Vagina (tissue), 2 donors: ENCODE results near the gene SLC37A2. TPM values are rescaled to one million over a fixed set of nuclear protein-coding genes. Genes with fewer than 3 reads are reported as not detected.
"Not testable (repeated sequence)": the region's sequence is repeated elsewhere in the genome, so short reads cannot be mapped to it uniquely, and the experiment has no call there.

Source experiments
- DNase-seq, 2 donors: peaks; one replicate each; pipeline ENCODE4 v3.0.0-alpha.2; 2017; ENCODE audit errors: extremely low spot score in 2 of 2
- H3K27ac ChIP-seq: fragments of 200-600 bp; sonication (generic); one replicate; pipeline ENCODE4 v1.5.1; 2019
- H3K27me3 ChIP-seq: fragments of 200-600 bp; sonication (generic); one replicate; pipeline ENCODE4 v1.5.1; 2019
- H3K36me3 ChIP-seq, 2 donors: fragments of 200-600 bp; sonication (generic); one replicate each; pipeline ENCODE4 v1.5.1; 2017 to 2019
- H3K4me1 ChIP-seq: fragments of 200-600 bp; sonication (generic); one replicate; pipeline ENCODE4 v1.5.1; 2019
- H3K4me3 ChIP-seq, 2 donors: fragments of 200-600 bp; sonication (generic); 1 replicate in 1 of 2; 2 replicates in 1 of 2; pipeline ENCODE4 v1.5.1; 2016 to 2019
- H3K9me3 ChIP-seq: fragments of 200-600 bp; sonication (generic); one replicate; pipeline ENCODE4 v1.5.1; 2019
- POLR2A ChIP-seq, 2 donors: fragments of 450-650 bp; IDR thresholded peaks; one replicate each; pipeline ENCODE4 v1.6.1; 2017; ENCODE audit warnings: antibody characterized with exemption in 2 of 2, mild to moderate bottlenecking in 2 of 2, moderate library complexity in 2 of 2
- POLR2AphosphoS5 ChIP-seq, 2 donors: sonication (generic); formaldehyde crosslinking; IDR thresholded peaks; one replicate each; pipeline ENCODE4 v1.9.0; 2017; ENCODE audit warnings: antibody characterized with exemption in 2 of 2, mild to moderate bottlenecking in 2 of 2, low read depth in 1 of 2; ENCODE audit not compliant: insufficient read depth in 1 of 2
- intact Hi-C: fragments of 100-400 bp; cut with DNase I; formaldehyde crosslinking; loops from one replicate; pipeline ENCODE4 v1.15.1; 2023
- total RNA-seq: library from RNA; depleted of rRNA; stranded (reverse); fragments of >200 nt; gene quantifications from one replicate; pipeline ENCODE4 v1.2.3, GENCODE V29; 2016
- TF ChIP-seq, protein P1 (sequence below), 3 experiments: fragments of 450-650 bp in 2 of 3; fragments of 200-600 bp in 1 of 3; sonication (generic) in 1 of 3; IDR thresholded peaks; one replicate each; pipeline ENCODE4 v1.5.1; 2017 to 2019; ENCODE audit warnings: antibody characterized with exemption in 3 of 3, mild to moderate bottlenecking in 2 of 3, moderate library complexity in 2 of 3

SLC37A2 gene
- total RNA-seq, 1 donor from 2014 or later = 22.6 TPM

DNA sequence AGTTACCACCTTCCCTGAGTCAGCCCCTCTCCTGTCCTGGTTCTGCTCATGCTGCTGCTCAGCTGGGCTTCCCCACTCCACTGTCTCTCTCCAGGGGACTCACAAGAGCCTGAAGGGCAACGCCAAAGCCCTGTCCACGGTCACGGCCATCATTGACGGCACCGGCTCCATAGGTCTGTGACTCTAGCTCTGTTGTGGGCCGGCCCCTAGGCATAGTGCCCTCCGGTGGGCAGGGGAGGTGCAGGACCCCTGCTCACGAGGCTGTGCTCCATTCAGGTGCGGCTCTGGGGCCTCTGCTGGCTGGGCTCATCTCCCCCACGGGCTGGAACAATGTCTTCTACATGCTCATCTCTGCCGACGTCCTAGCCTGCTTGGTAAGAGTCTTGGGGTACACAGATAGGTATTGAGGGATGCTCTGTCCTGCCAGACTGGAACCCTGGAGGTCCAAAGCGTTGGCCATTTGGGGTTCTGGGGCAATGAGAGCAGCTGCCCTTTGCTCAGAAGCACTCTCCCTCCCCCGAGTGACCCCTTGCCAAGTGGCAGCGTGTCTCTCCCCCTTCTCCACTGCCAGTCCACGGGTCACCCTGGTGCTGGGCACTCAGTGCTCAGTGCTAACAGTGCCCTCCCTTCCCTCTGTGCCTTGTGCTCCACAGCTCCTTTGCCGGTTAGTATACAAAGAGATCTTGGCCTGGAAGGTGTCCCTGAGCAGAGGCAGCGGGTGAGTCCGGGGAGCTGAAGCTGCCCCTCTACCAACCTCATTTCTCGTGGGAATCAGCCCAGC, 22.4 kb downstream of the SLC37A2 start:
- H3K36me3 ChIP-seq = no peaks in the 10 kb centered on the region
- H3K4me3 ChIP-seq = no peak overlapping the region
- no peak overlapping the region for H3K27ac ChIP-seq
- H3K27me3 ChIP-seq = no peaks in the 10 kb centered on the region
- peaks cover 20% of the 10 kb centered on the region for H3K4me1 ChIP-seq
- peak in 1 of 2 donors; percentile 82 for DNase-seq
- intact Hi-C loops = loop anchor here (10.0 kb wide), 1 partner anchor 319 kb away; no protein-coding TSS in a partner anchor
- TF ChIP-seq POLR2AphosphoS5 (IDR thresholded peaks at IDR 0.05; ENCODE audit: insufficient read depth in 1 of 2, low read depth in 1 of 2) = no peak
- TF ChIP-seq, protein P1, sequence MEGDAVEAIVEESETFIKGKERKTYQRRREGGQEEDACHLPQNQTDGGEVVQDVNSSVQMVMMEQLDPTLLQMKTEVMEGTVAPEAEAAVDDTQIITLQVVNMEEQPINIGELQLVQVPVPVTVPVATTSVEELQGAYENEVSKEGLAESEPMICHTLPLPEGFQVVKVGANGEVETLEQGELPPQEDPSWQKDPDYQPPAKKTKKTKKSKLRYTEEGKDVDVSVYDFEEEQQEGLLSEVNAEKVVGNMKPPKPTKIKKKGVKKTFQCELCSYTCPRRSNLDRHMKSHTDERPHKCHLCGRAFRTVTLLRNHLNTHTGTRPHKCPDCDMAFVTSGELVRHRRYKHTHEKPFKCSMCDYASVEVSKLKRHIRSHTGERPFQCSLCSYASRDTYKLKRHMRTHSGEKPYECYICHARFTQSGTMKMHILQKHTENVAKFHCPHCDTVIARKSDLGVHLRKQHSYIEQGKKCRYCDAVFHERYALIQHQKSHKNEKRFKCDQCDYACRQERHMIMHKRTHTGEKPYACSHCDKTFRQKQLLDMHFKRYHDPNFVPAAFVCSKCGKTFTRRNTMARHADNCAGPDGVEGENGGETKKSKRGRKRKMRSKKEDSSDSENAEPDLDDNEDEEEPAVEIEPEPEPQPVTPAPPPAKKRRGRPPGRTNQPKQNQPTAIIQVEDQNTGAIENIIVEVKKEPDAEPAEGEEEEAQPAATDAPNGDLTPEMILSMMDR (IDR thresholded peaks at IDR 0.05) = no peak
- H3K9me3 ChIP-seq = no peaks in the 10 kb centered on the region

DNA sequence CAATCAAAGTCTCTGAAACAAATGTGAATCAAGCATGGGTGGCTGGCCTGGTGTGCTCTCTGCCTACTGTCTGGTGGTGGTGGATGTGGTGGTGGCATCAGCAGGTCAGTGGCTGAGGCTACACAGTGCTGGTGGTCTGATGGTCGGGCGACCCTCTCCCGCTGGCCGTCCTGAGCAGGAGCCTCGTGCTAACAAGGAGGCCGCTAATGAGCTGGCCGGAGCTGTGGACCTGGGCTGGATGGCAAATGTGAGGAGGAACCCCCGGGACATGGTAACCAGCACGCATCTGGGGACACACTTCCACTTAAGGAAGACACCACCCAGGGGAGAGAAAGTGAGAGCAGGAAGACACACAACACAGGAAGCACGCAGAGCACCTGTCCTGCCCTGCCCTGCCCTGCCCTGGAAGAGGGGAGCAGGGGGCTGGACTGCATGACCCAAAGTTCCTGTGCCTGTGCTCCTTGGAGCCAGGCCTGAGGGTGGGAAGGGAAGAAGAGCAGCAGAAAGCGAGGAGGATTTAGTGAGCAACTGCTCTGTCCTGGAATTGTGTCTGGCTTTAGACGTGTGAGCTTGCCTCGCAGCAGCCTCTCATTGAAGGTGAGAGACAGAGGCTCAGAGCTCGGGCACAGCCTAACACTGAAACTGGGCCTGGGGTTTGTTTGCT, 23.7 kb downstream of the SLC37A2 start:
- no peaks in the 10 kb centered on the region for H3K9me3 ChIP-seq
- H3K27ac ChIP-seq = no peak overlapping the region
- no peaks in the 10 kb centered on the region for H3K36me3 ChIP-seq
- peaks cover 20% of the 10 kb centered on the region for H3K4me1 ChIP-seq
- TF ChIP-seq, protein P1 (IDR thresholded peaks at IDR 0.05) = no peak
- TF ChIP-seq POLR2A (IDR thresholded peaks at IDR 0.05) (no peak), POLR2AphosphoS5 (IDR thresholded peaks at IDR 0.05; ENCODE audit: insufficient read depth in 1 of 2, low read depth in 1 of 2) (no peak)
- H3K4me3 ChIP-seq = no peak overlapping the region
- no peaks in the 10 kb centered on the region for H3K27me3 ChIP-seq
- intact Hi-C loops = loop anchor here (10.0 kb wide), 1 partner anchor 318 kb away; no protein-coding TSS in a partner anchor
- peak in 1 of 2 donors; percentile 77 for DNase-seq

DNA sequence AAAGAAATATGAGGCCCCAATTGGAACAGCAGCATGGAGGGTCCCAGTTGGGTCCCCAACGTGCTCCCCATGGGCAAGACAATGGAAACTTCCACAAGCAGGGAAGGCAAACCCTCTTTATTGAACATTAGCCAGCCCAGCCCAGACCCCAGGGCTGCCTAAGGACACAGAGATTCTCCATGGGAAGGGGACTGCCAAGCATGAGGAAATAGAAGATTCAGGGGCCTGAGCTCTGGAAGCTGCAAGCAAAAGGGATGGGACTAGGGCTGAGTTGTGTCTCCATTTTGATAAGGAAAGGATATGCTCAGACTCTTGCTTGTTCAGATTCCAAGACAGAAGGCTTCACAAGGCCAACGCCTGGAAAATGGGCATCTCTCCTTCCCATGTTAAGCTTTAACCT, 25.0 kb downstream of the SLC37A2 start:
- H3K27me3 ChIP-seq = no peaks in the 10 kb centered on the region
- H3K4me1 ChIP-seq = peaks cover 13% of the 10 kb centered on the region
- no peak overlapping the region for H3K27ac ChIP-seq
- TF ChIP-seq POLR2A (IDR thresholded peaks at IDR 0.05) (no peak), POLR2AphosphoS5 (IDR thresholded peaks at IDR 0.05; ENCODE audit: insufficient read depth in 1 of 2, low read depth in 1 of 2) (no peak)
- TF ChIP-seq, protein P1 (IDR thresholded peaks at IDR 0.05) = no peak
- no peaks in the 10 kb centered on the region for H3K36me3 ChIP-seq
- peak in 1 of 2 donors; percentile 67 for DNase-seq
- no peaks in the 10 kb centered on the region for H3K9me3 ChIP-seq
- H3K4me3 ChIP-seq = no peak overlapping the region
- intact Hi-C loops = loop anchor here (10.0 kb wide), 1 partner anchor 317 kb away; no protein-coding TSS in a partner anchor

DNA sequence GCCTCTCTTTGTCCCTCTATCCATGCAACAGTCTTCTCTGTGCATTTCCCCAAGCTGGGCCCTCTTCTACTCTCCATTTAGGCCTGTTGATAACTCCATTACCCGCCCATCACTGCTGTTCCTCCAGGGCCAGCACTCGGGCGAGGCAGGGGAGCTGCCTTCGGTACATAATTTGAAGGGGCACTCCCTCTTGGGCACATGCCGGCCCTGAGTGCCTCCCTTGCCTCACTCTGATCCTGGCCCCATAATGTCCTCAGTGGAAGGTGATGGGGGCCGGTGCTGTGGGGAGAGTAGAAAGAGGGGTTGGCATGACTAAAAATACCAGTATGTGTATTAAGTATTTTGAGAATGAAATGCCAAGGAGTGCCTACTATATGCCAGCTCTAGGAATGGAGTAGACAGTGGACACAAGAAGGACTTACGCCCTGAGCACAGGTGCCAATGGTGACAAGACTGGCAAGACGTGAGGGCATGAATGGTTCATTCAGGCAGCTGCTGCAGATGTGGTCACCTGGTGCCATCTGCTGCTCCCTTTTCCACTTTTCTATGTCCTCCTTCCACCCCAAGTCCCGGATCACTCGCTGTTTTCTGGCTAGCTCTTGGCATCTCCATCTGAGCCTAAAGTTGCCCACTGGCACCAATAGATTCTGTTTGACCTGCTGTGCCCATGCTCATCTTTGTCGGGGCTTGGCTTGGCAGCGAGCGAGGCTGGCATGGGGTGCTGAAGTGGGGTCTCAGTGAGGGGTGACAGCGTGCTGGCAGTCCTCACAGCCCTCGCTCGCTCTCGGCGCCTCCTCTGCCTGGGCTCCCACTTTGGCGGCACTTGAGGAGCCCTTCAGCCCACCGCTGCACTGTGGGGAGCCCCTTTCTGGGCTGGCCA, 25.7 kb downstream of the SLC37A2 start:
- no peaks in the 10 kb centered on the region for H3K27me3 ChIP-seq
- H3K4me1 ChIP-seq = peaks cover 6% of the 10 kb centered on the region
- no peaks in the 10 kb centered on the region for H3K9me3 ChIP-seq
- H3K4me3 ChIP-seq = no peak overlapping the region
- H3K27ac ChIP-seq = no peak overlapping the region
- intact Hi-C loops = loop anchor here (10.0 kb wide), 1 partner anchor 316 kb away; no protein-coding TSS in a partner anchor
- H3K36me3 ChIP-seq = no peaks in the 10 kb centered on the region
- peak in 1 of 2 donors; percentile 65 for DNase-seq
- TF ChIP-seq, protein P1 (IDR thresholded peaks at IDR 0.05) = no peak
- no peak for TF ChIP-seq POLR2A (IDR thresholded peaks at IDR 0.05)
- no peak for TF ChIP-seq POLR2AphosphoS5 (IDR thresholded peaks at IDR 0.05; ENCODE audit: insufficient read depth in 1 of 2, low read depth in 1 of 2)

DNA sequence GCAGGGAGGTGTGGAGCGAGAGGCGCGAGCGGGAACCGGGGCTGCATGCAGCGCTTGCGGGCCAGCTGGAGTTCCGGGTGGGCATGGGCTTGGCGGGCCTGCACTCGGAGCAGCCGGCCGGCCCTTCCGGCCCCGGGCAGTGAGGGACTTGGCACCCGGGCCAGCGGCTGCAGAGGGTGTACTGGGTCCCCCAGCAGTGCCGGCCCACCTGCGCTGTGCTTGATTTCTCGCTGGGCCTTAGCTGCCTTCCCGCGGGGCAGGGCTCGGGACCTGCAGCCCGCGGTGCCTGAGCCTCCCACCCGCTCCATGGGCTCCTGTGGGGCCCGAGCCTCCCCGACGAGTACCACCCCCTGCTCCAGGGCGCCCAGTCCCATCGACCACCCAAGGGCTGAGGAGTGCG, 26.4 kb downstream of the SLC37A2 start:
- H3K27ac ChIP-seq, H3K4me1 ChIP-seq, H3K27me3 ChIP-seq, H3K4me3 ChIP-seq, H3K9me3 ChIP-seq, H3K36me3 ChIP-seq: not testable (repeated sequence)
- intact Hi-C loops = loop anchor here (10.0 kb wide), 1 partner anchor 315 kb away; no protein-coding TSS in a partner anchor
- peak in 1 of 2 donors; percentile 25 for DNase-seq

DNA sequence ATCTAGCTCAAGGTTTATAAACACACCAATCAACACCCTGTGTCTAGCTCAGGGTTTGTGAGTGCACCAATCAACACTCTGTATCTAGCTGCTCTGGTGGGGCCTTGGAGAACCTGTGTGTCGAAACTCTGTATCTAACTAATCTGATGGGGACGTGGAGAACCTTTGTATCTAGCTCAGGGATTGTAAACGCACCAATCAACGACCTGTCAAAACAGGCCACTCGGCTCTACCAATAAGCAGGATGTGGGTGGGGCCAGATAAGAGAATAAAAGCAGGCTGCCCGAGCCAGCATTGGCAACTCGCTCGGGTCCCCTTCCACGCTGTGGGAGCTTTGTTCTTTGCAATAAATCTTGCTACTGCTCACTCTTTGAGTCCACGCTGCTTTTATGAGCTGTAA, 27.0 kb downstream of the SLC37A2 start:
- intact Hi-C loops, H3K4me1 ChIP-seq, DNase-seq, H3K27ac ChIP-seq, H3K4me3 ChIP-seq, H3K27me3 ChIP-seq, H3K9me3 ChIP-seq, H3K36me3 ChIP-seq: not testable (repeated sequence)
